ENCODE data around the gene RAPGEF1.

DNA sequence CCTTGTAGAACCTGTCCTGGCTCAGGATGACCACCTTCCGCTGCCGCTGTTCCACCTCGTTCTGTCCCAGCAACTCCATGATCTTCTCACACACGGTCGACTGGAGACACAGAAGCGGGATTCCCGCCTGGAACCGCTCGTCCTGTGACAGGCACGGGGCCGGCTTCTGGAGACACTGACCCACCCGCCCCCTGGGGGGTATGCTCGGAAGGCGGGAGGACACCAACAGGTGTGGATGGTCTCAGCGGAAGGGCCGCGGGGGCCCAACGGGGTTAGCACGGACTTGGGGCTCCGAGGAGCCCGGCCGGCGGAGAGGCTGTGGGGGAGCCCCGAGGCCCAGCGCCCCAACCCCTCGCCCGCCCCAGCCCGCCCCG, 209.3 kb downstream of the RAPGEF1 start:
- TF ChIP-seq, protein P1, sequence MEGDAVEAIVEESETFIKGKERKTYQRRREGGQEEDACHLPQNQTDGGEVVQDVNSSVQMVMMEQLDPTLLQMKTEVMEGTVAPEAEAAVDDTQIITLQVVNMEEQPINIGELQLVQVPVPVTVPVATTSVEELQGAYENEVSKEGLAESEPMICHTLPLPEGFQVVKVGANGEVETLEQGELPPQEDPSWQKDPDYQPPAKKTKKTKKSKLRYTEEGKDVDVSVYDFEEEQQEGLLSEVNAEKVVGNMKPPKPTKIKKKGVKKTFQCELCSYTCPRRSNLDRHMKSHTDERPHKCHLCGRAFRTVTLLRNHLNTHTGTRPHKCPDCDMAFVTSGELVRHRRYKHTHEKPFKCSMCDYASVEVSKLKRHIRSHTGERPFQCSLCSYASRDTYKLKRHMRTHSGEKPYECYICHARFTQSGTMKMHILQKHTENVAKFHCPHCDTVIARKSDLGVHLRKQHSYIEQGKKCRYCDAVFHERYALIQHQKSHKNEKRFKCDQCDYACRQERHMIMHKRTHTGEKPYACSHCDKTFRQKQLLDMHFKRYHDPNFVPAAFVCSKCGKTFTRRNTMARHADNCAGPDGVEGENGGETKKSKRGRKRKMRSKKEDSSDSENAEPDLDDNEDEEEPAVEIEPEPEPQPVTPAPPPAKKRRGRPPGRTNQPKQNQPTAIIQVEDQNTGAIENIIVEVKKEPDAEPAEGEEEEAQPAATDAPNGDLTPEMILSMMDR (IDR thresholded peaks at IDR 0.05), result no peak
- no peak for TF ChIP-seq POLR2A (IDR thresholded peaks at IDR 0.05)

Measured in uterus (tissue), 2 donors.